Endothelial cell of umbilical vein (primary cell): ENCODE data around the gene NMBR. TPM values are rescaled to one million over a fixed set of nuclear protein-coding genes. Genes with fewer than 3 reads are reported as not detected.

ENCODE experiments used
- BruUV-seq: library from RNA; stranded (reverse); fragments of 400-500 nt; replicated peaks from 2 replicates; lab custom pipeline; 2021; lab: Mats Ljungman, UMichigan
- CTCF ChIA-PET: fragments of 300-600, 350-600 bp; sonication (Branson Sonifier 250); formaldehyde crosslinking; loops from one replicate; lab custom pipeline; 2021; ENCODE audit warnings: antibody characterized with exemption, inconsistent platforms; lab: Charles Lee
- POLR2A ChIA-PET: fragments of 300-600, 350-600 bp; sonication (Branson Sonifier 250); formaldehyde crosslinking; loops from one replicate; lab custom pipeline; 2021; ENCODE audit warnings: antibody characterized with exemption, inconsistent platforms; lab: Charles Lee
- DNase-seq: peaks from one replicate; pipeline ENCODE4 v3.0.0-alpha.2; 2011; ENCODE audit warnings: low read depth, low spot score
- FAIRE-seq: peaks from 2 replicates; lab custom pipeline; 2011; peaks lifted over from hg19 to GRCh38; lab: Jason Lieb, UNC
- H2AFZ ChIP-seq: 2 replicates; pipeline ENCODE4 v1.6.0; 2012; ENCODE audit warnings: low read depth, low read length, control low read depth, inconsistent platforms
- H3K27ac ChIP-seq: 2 replicates; pipeline ENCODE4 v1.5.1; 2011; ENCODE audit warnings: low read depth, mild to moderate bottlenecking, control low read depth, low read length, moderate library complexity; ENCODE audit not compliant: insufficient read depth
- H3K27me3 ChIP-seq, 2 experiments: 2 replicates each; pipeline versions ENCODE4 v1.6.0 to v1.6.1; 2011; ENCODE audit warnings: low read length in 2 of 2, mixed read lengths in 1 of 2; ENCODE audit not compliant: control insufficient read depth in 2 of 2, insufficient read depth in 2 of 2
- H3K36me3 ChIP-seq, 2 experiments: 2 replicates in 1 of 2; 3 replicates in 1 of 2; pipeline ENCODE4 v1.5.1; 2011; ENCODE audit warnings: low read length in 2 of 2, mild to moderate bottlenecking in 1 of 2, moderate library complexity in 1 of 2; ENCODE audit not compliant: control insufficient read depth in 2 of 2, insufficient read depth in 2 of 2; ENCODE audit errors: extremely low read depth in 1 of 2
- H3K4me1 ChIP-seq: 3 replicates; pipeline ENCODE4 v1.5.1; 2011; ENCODE audit warnings: mild to moderate bottlenecking, low read length; ENCODE audit not compliant: control insufficient read depth, insufficient read depth; ENCODE audit errors: extremely low read depth
- H3K4me2 ChIP-seq: 2 replicates; pipeline ENCODE4 v1.6.1; 2011; ENCODE audit warnings: low read length, control low read depth, mixed read lengths; ENCODE audit not compliant: insufficient read depth
- H3K4me3 ChIP-seq, 3 experiments: fragments of 200-600 bp in 1 of 3; sonication (generic), shearing (Covaris generic) in 1 of 3; replicated peaks in 1 of 3; 2 replicates each; pipeline ENCODE4 v1.5.1; 2011 to 2016; ENCODE audit warnings: control low read depth in 3 of 3, low read length in 3 of 3, mild to moderate bottlenecking in 2 of 3, inconsistent platforms in 1 of 3, low read depth in 1 of 3, moderate library complexity in 1 of 3; ENCODE audit not compliant: insufficient read depth in 1 of 3
- H3K79me2 ChIP-seq: 2 replicates; pipeline ENCODE4 v1.6.0; 2012; ENCODE audit warnings: low read length, inconsistent platforms; ENCODE audit not compliant: control insufficient read depth, insufficient read depth
- H3K9ac ChIP-seq: replicated peaks from 2 replicates; pipeline ENCODE3; 2011; ENCODE audit warnings: low read length, control low read depth; ENCODE audit not compliant: insufficient read depth; ENCODE audit errors: extremely low read depth
- H3K9me1 ChIP-seq: replicated peaks from 3 replicates; pipeline ENCODE4 v1.6.0; 2011; ENCODE audit warnings: mild to moderate bottlenecking, low read length; ENCODE audit not compliant: control insufficient read depth, insufficient read depth; ENCODE audit errors: extremely low read depth
- H3K9me3 ChIP-seq: replicated peaks from 2 replicates; pipeline ENCODE4 v1.5.1; 2012; ENCODE audit warnings: low read length, inconsistent platforms; ENCODE audit not compliant: control insufficient read depth, insufficient read depth
- H4K20me1 ChIP-seq: replicated peaks from 2 replicates; pipeline ENCODE3; 2011; ENCODE audit warnings: mild to moderate bottlenecking, low read length; ENCODE audit not compliant: control insufficient read depth, insufficient read depth; ENCODE audit errors: extremely low read depth
- EZH2 ChIP-seq: IDR thresholded peaks from 2 replicates; pipeline ENCODE4 v1.6.1; 2012; ENCODE audit warnings: borderline replicate concordance, low read depth, mild to moderate bottlenecking, moderate library complexity, low read length, inconsistent platforms; ENCODE audit not compliant: severe bottlenecking
- FOS ChIP-seq: IDR thresholded peaks from 2 replicates; pipeline ENCODE4 v1.6.1; 2011; ENCODE audit warnings: mild to moderate bottlenecking, low read length, moderate library complexity, borderline replicate concordance; ENCODE audit not compliant: insufficient read depth
- GATA2 ChIP-seq: IDR thresholded peaks from 2 replicates; pipeline ENCODE4 v1.7.0; 2011; ENCODE audit warnings: low read depth, mild to moderate bottlenecking, moderate library complexity, mixed read lengths, low read length; ENCODE audit not compliant: insufficient read length, insufficient read depth
- JUN ChIP-seq: IDR thresholded peaks from 2 replicates; pipeline ENCODE4 v1.6.1; 2011; ENCODE audit warnings: borderline replicate concordance, low read depth; ENCODE audit not compliant: insufficient read length, insufficient read depth
- MYC ChIP-seq: IDR thresholded peaks from one replicate; pipeline ENCODE4 v1.6.1; 2011; ENCODE audit warnings: mild to moderate bottlenecking, low read depth, low read length
- POLR2A ChIP-seq: IDR thresholded peaks from 2 replicates; pipeline ENCODE4 v1.6.1; 2012; ENCODE audit warnings: low read depth, mild to moderate bottlenecking, control low read depth, low read length
- POLR2AphosphoS5 ChIP-seq: IDR thresholded peaks from 2 replicates; pipeline ENCODE4 v1.6.1; 2012; ENCODE audit warnings: low read depth, mild to moderate bottlenecking, control low read depth, low read length, moderate library complexity; ENCODE audit not compliant: insufficient read depth
- dilution Hi-C: fragments of 300-500 bp; cut with MboI; formaldehyde crosslinking; loops from one replicate; pipeline ENCODE4 v1.15.0; 2019; ENCODE audit warnings: low sequenced_read_pairs; ENCODE audit not compliant: extremely low pct_ligation_motif_present
- intact Hi-C: fragments of 100-400 bp; cut with micrococcal nuclease; formaldehyde crosslinking; loops from one replicate; pipeline ENCODE4 v1.10.0; 2022
- polyA plus RNA-seq, 4 experiments: library from polyadenylated mRNA; depleted of rRNA in 3 of 4; stranded (reverse) in 3 of 4; unstranded in 1 of 4; fragments of >200 nt; gene quantifications; 2 replicates each; pipeline versions ENCODE4 v1.2.1 to v1.2.3, GENCODE V29; 2011 to 2012; ENCODE audit warnings: missing spikeins in 1 of 4
- total RNA-seq: library from RNA; stranded (reverse); gene quantifications from 2 replicates; pipeline ENCODE4 v1.2.3, GENCODE V29; 2021
- TF ChIP-seq, protein P1 (sequence below), 2 donors: IDR thresholded peaks; 1 replicate in 1 of 2; 2 replicates in 1 of 2; pipeline ENCODE4 v1.5.1; 2011; ENCODE audit warnings: low read length in 2 of 2, mild to moderate bottlenecking in 2 of 2, moderate library complexity in 2 of 2, control low read depth in 1 of 2, inconsistent platforms in 1 of 2, low read depth in 1 of 2; ENCODE audit not compliant: insufficient read depth in 1 of 2; ENCODE audit errors: extremely low read depth in 1 of 2
- TF ChIP-seq, protein P2 (sequence below): IDR thresholded peaks from 2 replicates; pipeline ENCODE4 v1.6.1; 2011; ENCODE audit not compliant: insufficient read depth, insufficient read length

The NMBR gene
- total and polyA plus RNA-seq, 2 donors (not counting 3 experiments of a cell fraction or from before 2014, with no cell fraction given): not detected

DNA sequence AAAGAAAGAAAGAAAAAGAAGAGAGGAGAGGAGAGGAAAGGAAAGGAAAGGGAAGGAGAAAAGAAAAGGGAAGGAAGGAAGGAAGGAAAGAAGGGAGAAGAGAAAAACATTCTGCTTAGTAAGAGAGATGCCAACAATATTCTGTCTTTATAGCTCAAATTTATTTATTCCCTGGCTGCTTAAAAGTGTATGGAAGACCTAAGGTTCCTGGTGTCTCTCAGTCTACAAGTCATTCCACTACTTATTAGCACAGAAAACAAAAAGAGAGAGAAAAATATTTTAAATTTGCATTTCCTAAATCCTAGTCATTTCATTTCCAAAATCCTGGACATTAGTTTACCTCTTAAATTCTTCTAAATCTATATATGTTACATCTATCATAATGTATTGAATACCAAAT is 67.8 kb downstream of the NMBR start:
- dilution Hi-C loops (no loop called here), intact Hi-C loops (no loop called here)
- TF ChIP-seq EZH2: no peak
- TF ChIP-seq FOS: no peak
- no peak for TF ChIP-seq GATA2
- TF ChIP-seq MYC: no peak
- TF ChIP-seq, protein P1, sequence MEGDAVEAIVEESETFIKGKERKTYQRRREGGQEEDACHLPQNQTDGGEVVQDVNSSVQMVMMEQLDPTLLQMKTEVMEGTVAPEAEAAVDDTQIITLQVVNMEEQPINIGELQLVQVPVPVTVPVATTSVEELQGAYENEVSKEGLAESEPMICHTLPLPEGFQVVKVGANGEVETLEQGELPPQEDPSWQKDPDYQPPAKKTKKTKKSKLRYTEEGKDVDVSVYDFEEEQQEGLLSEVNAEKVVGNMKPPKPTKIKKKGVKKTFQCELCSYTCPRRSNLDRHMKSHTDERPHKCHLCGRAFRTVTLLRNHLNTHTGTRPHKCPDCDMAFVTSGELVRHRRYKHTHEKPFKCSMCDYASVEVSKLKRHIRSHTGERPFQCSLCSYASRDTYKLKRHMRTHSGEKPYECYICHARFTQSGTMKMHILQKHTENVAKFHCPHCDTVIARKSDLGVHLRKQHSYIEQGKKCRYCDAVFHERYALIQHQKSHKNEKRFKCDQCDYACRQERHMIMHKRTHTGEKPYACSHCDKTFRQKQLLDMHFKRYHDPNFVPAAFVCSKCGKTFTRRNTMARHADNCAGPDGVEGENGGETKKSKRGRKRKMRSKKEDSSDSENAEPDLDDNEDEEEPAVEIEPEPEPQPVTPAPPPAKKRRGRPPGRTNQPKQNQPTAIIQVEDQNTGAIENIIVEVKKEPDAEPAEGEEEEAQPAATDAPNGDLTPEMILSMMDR (IDR thresholded peaks at IDR 0.05; ENCODE audit: extremely low read depth in 1 of 2, insufficient read depth in 1 of 2, low read depth in 1 of 2, low read length in 2 of 2): no peak
- TF ChIP-seq, protein P2, sequence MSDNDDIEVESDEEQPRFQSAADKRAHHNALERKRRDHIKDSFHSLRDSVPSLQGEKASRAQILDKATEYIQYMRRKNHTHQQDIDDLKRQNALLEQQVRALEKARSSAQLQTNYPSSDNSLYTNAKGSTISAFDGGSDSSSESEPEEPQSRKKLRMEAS: no peak
- no peak for TF ChIP-seq POLR2AphosphoS5
- TF ChIP-seq POLR2A: no peak
- TF ChIP-seq JUN: no peak
- no peak overlapping the region for H3K4me3 ChIP-seq
- H3K4me1 ChIP-seq: no peaks in the 10 kb centered on the region
- no peaks in the 10 kb centered on the region for H3K27me3 ChIP-seq
- no TSS peak for BruUV-seq
- H3K9me3 ChIP-seq: no peaks in the 10 kb centered on the region
- DNase-seq: no peak
- H3K27ac ChIP-seq: no peak overlapping the region
- no peaks in the 10 kb centered on the region for H3K79me2 ChIP-seq
- H4K20me1 ChIP-seq: no peaks in the 10 kb centered on the region
- no peak overlapping the region for H2AFZ ChIP-seq
- no peak for FAIRE-seq
- H3K9me1 ChIP-seq: no peaks in the 10 kb centered on the region
- no peak overlapping the region for H3K9ac ChIP-seq
- no peaks in the 10 kb centered on the region for H3K36me3 ChIP-seq
- CTCF ChIA-PET: interaction anchor here (1.0 kb wide), 1 partner anchor 10 kb away, joined by 3 read pairs; no protein-coding TSS in a partner anchor
- no peak overlapping the region for H3K4me2 ChIP-seq
- POLR2A ChIA-PET: no interaction called here
